Left lung (tissue), 10 donors: Measurements from ENCODE around the gene ZNF212. TPM values are rescaled to one million over a fixed set of nuclear protein-coding genes. Genes with fewer than 3 reads are reported as not detected.
A peak's percentile ranks its signal among the peaks of the same experiment; 100 is the strongest.

ENCODE experiments used
- ATAC-seq: fragments of 200-7000 bp; cut with Tn5 transposase; one replicate; pipeline ENCODE4 v1.9.1; 2020; ENCODE audit warnings: moderate library complexity
- DNase-seq, 4 donors: peaks; one replicate each; pipeline ENCODE4 v3.0.0-alpha.2; 2013 to 2020
- H3K27ac ChIP-seq, 2 donors: fragments of 200-600 bp; sonication (generic) in 1 of 2; one replicate each; pipeline versions ENCODE4 v1.5.0 to v1.8.0; 2020 to 2021
- H3K27me3 ChIP-seq, 2 donors: fragments of 200-600 bp; sonication (generic) in 1 of 2; one replicate each; pipeline versions ENCODE4 v1.5.0 to v1.8.0; 2020 to 2021
- H3K36me3 ChIP-seq, 2 donors: fragments of 200-600 bp; sonication (generic) in 1 of 2; one replicate each; pipeline versions ENCODE4 v1.5.0 to v1.8.0; 2020 to 2021
- H3K4me1 ChIP-seq, 2 donors: fragments of 200-600 bp; one replicate each; pipeline ENCODE4 v1.8.0; 2021
- H3K4me3 ChIP-seq, 2 donors: fragments of 200-600 bp; sonication (generic) in 1 of 2; one replicate each; pipeline versions ENCODE4 v1.5.0 to v1.8.0; 2020 to 2021; ENCODE audit warnings: mild to moderate bottlenecking in 1 of 2
- H3K9me3 ChIP-seq, 2 donors: fragments of 200-600 bp; sonication (generic) in 1 of 2; one replicate each; pipeline versions ENCODE4 v1.5.0 to v1.8.0; 2020 to 2021
- CTCF ChIP-seq, 2 donors: fragments of 200-600 bp; sonication (generic) in 1 of 2; IDR thresholded peaks; one replicate each; pipeline versions ENCODE4 v1.5.0 to v1.8.0; 2021; ENCODE audit warnings: antibody characterized with exemption in 2 of 2
- intact Hi-C, 2 donors: fragments of 100-400 bp; cut with DNase I; formaldehyde crosslinking; loops; one replicate each; pipeline versions ENCODE4 v1.11.2 to v1.14.2; 2022
- polyA plus RNA-seq, 6 donors: library from polyadenylated mRNA; unstranded; fragments of 120-200 nt; gene quantifications; one replicate each; pipeline ENCODE4 v1.2.1, GENCODE V29; 2013; ENCODE audit not compliant: insufficient read length in 6 of 6
- total RNA-seq, 2 donors: library from RNA; stranded (reverse); fragmentation: NEBNext Ultra II Directional; extraction: Animal tissue kit (Norgen Biotek cat#: 25700); gene quantifications; one replicate each; pipeline ENCODE4 v1.2.1, GENCODE V29; 2021
- donor health status: DM: no; HTN: yes; CAD: no.
- donor health status: DM: no; HTN: no; CAD: no.

The ZNF212 gene
- total and polyA plus RNA-seq, 8 donors: 7.4 to 18.1 (median 16.0) TPM

GRCh38 chr7:149291036-149291780 lies 51.8 kb downstream of the ZNF212 start:
- TF ChIP-seq CTCF (IDR thresholded peaks at IDR 0.05): no peak
- DNase-seq (peak in 1 of 4 donors; percentile 46), ATAC-seq (no peak)
- Histone ChIP-seq H3K27me3 (no peaks in the 10 kb centered on the region), H3K4me3 (no peak overlapping the region), H3K27ac (no peak overlapping the region), H3K9me3 (no peaks in the 10 kb centered on the region), H3K36me3 (peaks cover 0 to 27% of the 10 kb centered on the region in 2 donors), H3K4me1 (no peaks in the 10 kb centered on the region)
- intact Hi-C loops: no loop called here

DNA sequence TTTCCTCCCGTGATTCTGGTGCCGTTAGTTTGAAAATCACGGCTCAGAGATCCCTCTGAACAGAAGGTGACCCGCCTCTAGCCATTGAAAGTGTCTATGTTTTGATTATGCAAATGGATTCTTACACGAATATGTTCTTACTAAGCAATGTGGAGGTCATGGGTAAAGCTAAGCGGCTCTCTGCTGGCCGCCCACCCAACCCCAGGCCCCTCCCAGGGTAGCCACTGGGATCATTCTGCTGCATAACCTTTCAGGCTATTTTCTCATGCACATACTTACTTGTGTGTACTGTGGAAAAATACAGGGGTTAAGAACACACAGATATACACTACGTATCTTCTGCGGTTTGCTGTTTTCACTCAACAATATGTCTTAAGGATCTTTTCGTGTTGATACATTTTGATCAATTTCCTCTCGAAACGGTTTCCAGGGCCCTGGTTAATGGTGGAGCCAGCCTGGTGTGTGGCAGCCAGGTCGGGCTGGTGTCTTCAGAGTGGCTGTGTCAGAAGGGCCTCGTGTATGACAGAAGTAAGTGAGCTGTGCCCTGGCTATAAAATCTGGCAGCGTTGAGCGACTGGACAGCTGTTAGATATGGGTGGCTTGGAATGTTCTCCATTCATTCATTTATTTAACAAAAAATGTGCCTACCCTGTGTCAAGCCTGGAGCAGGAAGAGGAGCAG lies 52.5 kb downstream of the ZNF212 start:
- no peaks in the 10 kb centered on the region for H3K4me1 ChIP-seq
- H3K9me3 ChIP-seq: no peaks in the 10 kb centered on the region
- no peak for TF ChIP-seq CTCF (IDR thresholded peaks at IDR 0.05)
- no peak overlapping the region for H3K27ac ChIP-seq
- intact Hi-C loops: no loop called here
- H3K36me3 ChIP-seq: peaks cover 0 to 27% of the 10 kb centered on the region in 2 donors
- ATAC-seq (no peak), DNase-seq (no peak)
- H3K27me3 ChIP-seq: no peaks in the 10 kb centered on the region
- H3K4me3 ChIP-seq: no peak overlapping the region

GRCh38 chr7:149292462-149292823 lies 53.0 kb downstream of the ZNF212 start:
- H3K27me3 ChIP-seq: no peaks in the 10 kb centered on the region
- no peak overlapping the region for H3K27ac ChIP-seq
- no peak for TF ChIP-seq CTCF (IDR thresholded peaks at IDR 0.05)
- peaks cover 0 to 27% of the 10 kb centered on the region in 2 donors for H3K36me3 ChIP-seq
- intact Hi-C loops: no loop called here
- ATAC-seq (no peak), DNase-seq (peak in 1 of 4 donors; percentile 41)
- no peaks in the 10 kb centered on the region for H3K9me3 ChIP-seq
- H3K4me1 ChIP-seq: no peaks in the 10 kb centered on the region
- no peak overlapping the region for H3K4me3 ChIP-seq

GRCh38 chr7:149293338-149293737 lies 53.9 kb downstream of the ZNF212 start:
- intact Hi-C loops: no loop called here
- ATAC-seq: no peak
- Histone ChIP-seq H3K27ac (no peak overlapping the region), H3K36me3 (peaks cover 0 to 27% of the 10 kb centered on the region in 2 donors), H3K27me3 (no peaks in the 10 kb centered on the region), H3K4me3 (no peak overlapping the region), H3K9me3 (no peaks in the 10 kb centered on the region), H3K4me1 (no peaks in the 10 kb centered on the region)
- DNase-seq: no peak
- TF ChIP-seq CTCF (IDR thresholded peaks at IDR 0.05): no peak

DNA sequence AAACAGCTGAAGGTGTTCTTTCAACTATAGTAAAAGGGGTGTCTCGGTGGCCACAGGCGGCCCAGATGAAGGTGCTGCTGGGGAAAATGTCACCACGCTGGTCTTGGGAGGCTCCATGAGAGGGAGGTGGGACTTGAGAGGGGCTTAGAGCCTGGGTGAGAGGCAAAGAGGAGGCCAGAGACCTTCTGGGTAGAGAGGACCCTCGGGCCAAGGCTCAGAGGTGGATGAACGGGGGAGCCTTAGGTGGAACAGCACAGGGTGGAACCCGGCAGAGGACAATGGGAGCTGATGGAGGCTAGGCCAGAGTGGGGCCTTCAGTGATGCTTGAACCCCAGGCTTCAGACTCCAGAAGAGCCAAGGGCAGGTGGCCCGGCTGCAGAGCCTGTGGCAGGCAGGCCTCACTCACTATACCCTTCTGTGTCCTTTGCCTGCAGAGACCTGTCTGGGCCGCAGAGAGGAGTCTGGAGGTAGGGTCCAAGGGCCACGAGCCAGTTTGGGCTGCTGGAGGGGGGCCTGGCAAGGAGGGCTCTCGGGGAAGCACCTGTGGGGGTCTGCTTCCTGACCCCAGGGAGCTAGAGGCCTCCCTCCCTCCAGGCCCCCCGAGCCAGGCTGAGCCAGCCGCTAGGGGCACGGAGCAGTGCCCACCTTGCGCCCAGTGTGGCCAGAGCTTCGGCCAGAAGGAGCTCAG lies 54.6 kb downstream of the ZNF212 start:
- intact Hi-C loops: no loop called here
- DNase-seq: no peak
- Histone ChIP-seq H3K9me3 (no peaks in the 10 kb centered on the region), H3K36me3 (peaks cover 0 to 27% of the 10 kb centered on the region in 2 donors), H3K4me3 (no peak overlapping the region), H3K27me3 (no peaks in the 10 kb centered on the region), H3K27ac (no peak overlapping the region), H3K4me1 (no peaks in the 10 kb centered on the region)
- TF ChIP-seq CTCF (IDR thresholded peaks at IDR 0.05): no peak
- ATAC-seq: no peak
